ENCODE results near the gene POLR2F.

The POLR2F gene

GRCh38 chr22:38009000-38009806 lies 55.7 kb downstream of the POLR2F start:
- no peak for DNase-seq

- DNase-seq = no peak
Measured at GRCh38 chr22:38012604-38013072, 59.1 kb downstream of the POLR2F start.

- DNase-seq = no peak
Measured at GRCh38 chr22:38014083-38014482, 60.6 kb downstream of the POLR2F start.

- no peak for DNase-seq
Measured at GRCh38 chr22:38016182-38017151, 63.0 kb downstream of the POLR2F start.

- DNase-seq = no peak
Measured at GRCh38 chr22:38017272-38017920, 63.9 kb downstream of the POLR2F start.

- DNase-seq = no peak
Measured at GRCh38 chr22:38017939-38018885, 64.7 kb downstream of the POLR2F start.

All from NCI-H1105 treated with DMSO at 0.1 percent for 48 hours (cell line).